ENCODE measurements around the gene HSP90AB1. TPM values are rescaled to one million over a fixed set of nuclear protein-coding genes. Genes with fewer than 3 reads are reported as not detected.
A peak's percentile ranks its signal among the peaks of the same experiment; 100 is the strongest.

The HSP90AB1 gene
- total RNA-seq, 1 donor from 2014 or later, result 509 TPM

DNA sequence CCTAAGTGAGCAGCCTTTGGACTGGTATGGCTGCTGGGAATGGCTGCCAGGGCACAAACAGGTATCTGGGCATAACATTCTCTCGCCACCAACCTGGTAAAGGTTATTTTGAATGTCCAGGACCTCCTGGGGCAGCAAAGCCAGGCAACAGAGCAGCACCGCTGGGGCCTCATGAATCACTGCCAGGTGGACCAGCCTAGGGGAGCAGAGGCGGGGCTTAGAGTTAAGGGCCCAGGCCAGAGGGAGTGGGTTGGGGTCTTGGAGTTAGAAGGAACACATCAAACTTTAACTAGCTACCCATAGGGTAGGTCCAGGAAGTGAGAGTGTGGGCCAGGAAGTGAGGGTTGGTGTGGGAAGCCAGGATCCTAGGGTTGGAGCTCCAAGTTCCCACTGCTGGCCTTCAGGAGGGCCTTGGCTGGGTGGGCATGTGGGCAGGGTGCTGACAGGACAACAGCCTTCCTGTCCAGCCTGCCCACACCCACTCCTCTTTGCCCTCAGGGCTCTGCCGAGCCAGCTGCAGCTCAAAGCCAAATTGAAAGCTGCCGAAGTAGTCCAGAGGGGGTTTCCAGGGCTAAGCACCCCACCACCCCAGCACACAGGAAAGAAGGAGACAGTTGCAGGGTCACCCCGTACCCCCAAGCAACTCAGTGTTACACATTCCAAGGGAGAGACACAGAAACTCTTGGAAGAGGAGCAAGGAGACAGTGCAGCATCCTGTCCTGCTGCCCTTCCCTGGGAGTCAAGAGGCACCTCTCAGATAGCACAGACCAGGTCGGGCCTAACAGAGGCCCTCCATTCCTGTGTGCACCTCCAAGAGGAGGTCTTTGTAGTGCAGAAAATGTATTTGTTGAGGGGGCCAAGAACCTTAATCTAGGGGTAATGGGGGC, 15.8 kb downstream of the HSP90AB1 start:
- TF ChIP-seq, protein P1, sequence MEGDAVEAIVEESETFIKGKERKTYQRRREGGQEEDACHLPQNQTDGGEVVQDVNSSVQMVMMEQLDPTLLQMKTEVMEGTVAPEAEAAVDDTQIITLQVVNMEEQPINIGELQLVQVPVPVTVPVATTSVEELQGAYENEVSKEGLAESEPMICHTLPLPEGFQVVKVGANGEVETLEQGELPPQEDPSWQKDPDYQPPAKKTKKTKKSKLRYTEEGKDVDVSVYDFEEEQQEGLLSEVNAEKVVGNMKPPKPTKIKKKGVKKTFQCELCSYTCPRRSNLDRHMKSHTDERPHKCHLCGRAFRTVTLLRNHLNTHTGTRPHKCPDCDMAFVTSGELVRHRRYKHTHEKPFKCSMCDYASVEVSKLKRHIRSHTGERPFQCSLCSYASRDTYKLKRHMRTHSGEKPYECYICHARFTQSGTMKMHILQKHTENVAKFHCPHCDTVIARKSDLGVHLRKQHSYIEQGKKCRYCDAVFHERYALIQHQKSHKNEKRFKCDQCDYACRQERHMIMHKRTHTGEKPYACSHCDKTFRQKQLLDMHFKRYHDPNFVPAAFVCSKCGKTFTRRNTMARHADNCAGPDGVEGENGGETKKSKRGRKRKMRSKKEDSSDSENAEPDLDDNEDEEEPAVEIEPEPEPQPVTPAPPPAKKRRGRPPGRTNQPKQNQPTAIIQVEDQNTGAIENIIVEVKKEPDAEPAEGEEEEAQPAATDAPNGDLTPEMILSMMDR (IDR thresholded peaks at IDR 0.05), result no peak
- peak overlapping the region; percentile 79 for H3K27ac Mint-ChIP-seq (ENCODE audit: unreplicated experiment)
- H3K9me3 Mint-ChIP-seq (ENCODE audit: unreplicated experiment), result no peaks in the 10 kb centered on the region
- H3K4me1 Mint-ChIP-seq (ENCODE audit: unreplicated experiment), result peaks cover 36% of the 10 kb centered on the region
- peaks cover 15% of the 10 kb centered on the region for H3K36me3 Mint-ChIP-seq (ENCODE audit: unreplicated experiment)
- no peaks in the 10 kb centered on the region for H3K27me3 Mint-ChIP-seq (ENCODE audit: unreplicated experiment)
- H3K4me3 Mint-ChIP-seq (ENCODE audit: unreplicated experiment), result peak overlapping the region; percentile 90
- DNase-seq (ENCODE audit: extremely low spot score, unreplicated experiment), result no peak

DNA sequence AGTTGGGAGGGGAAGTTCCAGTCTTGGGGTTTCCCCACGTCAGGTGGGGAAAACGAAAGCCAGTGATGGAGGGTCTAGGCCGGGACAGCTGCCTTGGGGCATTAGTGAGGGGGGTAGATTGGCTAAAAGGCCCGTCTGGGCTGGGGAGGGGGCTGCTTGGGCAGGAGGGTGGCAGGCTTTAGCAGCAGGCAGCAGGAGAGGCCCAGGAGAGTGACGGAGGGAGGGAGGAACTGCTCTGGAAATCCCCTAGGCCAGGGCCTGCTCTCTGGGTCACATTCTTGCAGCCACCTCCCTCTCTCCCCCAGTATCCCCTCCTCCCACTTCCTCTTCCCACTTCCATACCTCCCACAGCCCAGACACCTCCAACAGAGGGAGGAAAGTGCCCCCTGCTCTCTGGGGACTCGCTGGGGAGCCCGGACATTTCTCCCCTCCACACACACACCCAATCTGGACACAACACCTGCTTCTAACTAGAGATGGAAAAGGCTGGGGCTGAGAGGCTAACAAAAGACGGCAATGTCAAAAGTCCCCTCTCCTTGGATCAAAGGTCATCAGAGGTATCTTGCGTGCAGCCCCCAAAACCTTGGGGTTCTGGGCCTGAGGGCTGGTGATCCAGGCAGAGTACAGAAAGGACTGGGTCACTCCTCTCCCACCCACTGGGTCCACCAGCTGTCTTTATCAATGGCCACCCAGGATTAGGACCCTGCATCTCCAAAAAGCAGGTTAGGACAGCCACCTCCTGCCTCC, 16.6 kb downstream of the HSP90AB1 start:
- Mint-ChIP-seq H3K27ac (ENCODE audit: unreplicated experiment) (peak overlapping the region; percentile 79), H3K36me3 (ENCODE audit: unreplicated experiment) (peaks cover 12% of the 10 kb centered on the region), H3K9me3 (ENCODE audit: unreplicated experiment) (no peaks in the 10 kb centered on the region), H3K27me3 (ENCODE audit: unreplicated experiment) (peaks cover 2% of the 10 kb centered on the region), H3K4me1 (ENCODE audit: unreplicated experiment) (peaks cover 28% of the 10 kb centered on the region), H3K4me3 (ENCODE audit: unreplicated experiment) (peak overlapping the region; percentile 90)
- TF ChIP-seq, protein P1 (IDR thresholded peaks at IDR 0.05), result no peak
- DNase-seq (ENCODE audit: extremely low spot score, unreplicated experiment), result no peak

DNA sequence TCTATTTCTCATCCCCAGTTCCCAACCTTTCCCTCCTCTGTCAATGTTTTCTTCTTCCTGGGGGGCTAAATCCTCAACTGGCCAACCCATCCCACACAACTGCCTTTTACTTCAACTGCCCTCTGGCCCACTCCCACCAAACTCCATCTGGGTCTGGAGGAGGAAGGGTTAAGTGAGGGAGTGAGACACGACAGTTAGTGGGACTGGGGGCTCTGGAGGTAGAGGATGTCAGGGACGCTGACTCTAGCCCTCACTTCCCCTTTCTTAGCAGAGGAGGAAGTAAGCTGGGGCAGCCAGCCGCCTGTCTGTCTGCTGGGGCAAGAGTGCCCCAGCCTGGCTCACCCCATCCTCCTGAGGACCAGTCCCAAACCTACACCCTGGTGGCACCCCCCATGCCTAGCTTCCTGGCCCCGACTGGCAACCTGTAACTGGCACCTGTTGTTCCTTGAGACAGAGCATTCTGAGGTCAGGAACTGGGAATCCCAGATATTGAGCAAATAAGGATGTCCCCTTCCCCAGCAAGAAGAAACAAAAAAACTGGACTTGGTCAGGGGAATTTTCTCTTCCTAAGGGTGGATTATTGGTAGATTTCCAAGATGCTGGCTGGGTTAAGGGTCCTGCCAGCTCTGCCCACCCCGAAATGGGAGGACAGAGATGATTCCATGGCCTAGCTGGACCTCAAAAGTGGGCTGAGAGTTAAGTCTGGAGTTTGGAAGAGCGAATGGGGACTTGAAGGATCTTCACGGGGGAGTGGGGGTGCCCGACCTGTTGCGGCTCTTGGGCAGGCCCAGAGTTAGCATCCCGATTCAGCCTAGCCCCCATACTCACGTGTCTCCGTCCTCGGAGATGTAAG, 17.5 kb downstream of the HSP90AB1 start:
- Mint-ChIP-seq H3K36me3 (ENCODE audit: unreplicated experiment) (peaks cover 7% of the 10 kb centered on the region), H3K4me3 (ENCODE audit: unreplicated experiment) (peak overlapping the region; percentile 90), H3K27me3 (ENCODE audit: unreplicated experiment) (peaks cover 10% of the 10 kb centered on the region), H3K9me3 (ENCODE audit: unreplicated experiment) (no peaks in the 10 kb centered on the region), H3K4me1 (ENCODE audit: unreplicated experiment) (peaks cover 26% of the 10 kb centered on the region), H3K27ac (ENCODE audit: unreplicated experiment) (peak overlapping the region; percentile 79)
- TF ChIP-seq, protein P1 (IDR thresholded peaks at IDR 0.05), result no peak
- DNase-seq (ENCODE audit: extremely low spot score, unreplicated experiment), result no peak

DNA sequence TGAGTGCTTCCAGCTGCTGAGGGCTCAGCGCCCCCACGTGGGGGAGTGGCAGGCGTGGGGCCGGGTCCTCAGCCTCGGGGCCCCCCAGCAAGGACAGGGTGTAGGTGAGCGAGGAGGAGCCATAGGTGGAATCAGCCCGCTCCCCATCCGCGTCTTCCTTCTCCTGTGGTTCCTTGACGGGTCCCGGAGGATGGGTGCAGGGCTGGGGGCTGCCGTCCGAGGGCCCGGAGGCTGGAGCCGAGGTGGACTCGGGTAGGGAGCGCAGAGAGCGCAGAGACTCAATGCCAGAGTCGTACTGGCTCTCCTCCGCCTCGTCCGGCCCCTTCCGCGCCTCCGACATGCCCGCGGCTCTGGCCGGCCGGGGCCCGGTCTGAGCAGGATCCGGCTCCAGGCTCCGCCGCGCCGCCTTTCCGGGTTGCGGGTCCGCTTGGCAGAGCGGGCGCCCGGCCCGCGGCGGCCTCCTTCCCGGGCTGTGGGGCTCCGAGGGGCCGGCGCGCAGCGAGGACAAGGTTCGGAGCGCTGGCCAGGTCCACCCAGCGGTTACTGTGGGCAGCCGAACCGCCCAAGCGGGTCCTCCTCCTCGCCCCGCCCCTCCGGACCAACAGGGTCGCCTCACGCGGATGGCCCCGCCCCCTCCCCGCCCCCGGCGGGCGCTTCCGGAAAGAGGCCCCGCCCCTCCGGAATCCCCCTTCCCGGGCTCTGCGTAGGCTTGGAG, 18.3 kb downstream of the HSP90AB1 start, which contains the start of gene NFKBIE:
NFKBIE (minus strand) TSS at position 545 of the 715 bp plus-strand sequence; CDS start at position 340, 205 bp downstream.
- peak within 1 kb of the TSS; percentile 90 for H3K4me3 Mint-ChIP-seq (ENCODE audit: unreplicated experiment)
- H3K9me3 Mint-ChIP-seq (ENCODE audit: unreplicated experiment), result no peaks in the 10 kb centered on the region
- H3K27me3 Mint-ChIP-seq (ENCODE audit: unreplicated experiment), result peaks cover 18% of the 10 kb centered on the region
- peaks cover 30% of the 10 kb centered on the region for H3K4me1 Mint-ChIP-seq (ENCODE audit: unreplicated experiment)
- peak within 1 kb of the TSS; percentile 79 for H3K27ac Mint-ChIP-seq (ENCODE audit: unreplicated experiment)
- TF ChIP-seq, protein P1 (IDR thresholded peaks at IDR 0.05), result peak; percentile 52
- peak; percentile 98 for DNase-seq (ENCODE audit: extremely low spot score, unreplicated experiment)
- H3K36me3 Mint-ChIP-seq (ENCODE audit: unreplicated experiment), result peaks cover 3% of the 10 kb centered on the region

All from osteocyte (in vitro differentiated cells).